ENCODE results near the gene IFITM10.

- TF ChIP-seq CTCF (conservative IDR thresholded peaks at IDR 0.05; ENCODE audit: low read depth, low read length) (no peak), EZH2 (IDR thresholded peaks at IDR 0.05; ENCODE audit: borderline replicate concordance, low read depth, low read length, poor library complexity, severe bottlenecking) (no peak)
Measured at GRCh38 chr11:1763796-1764661, 13.6 kb upstream of the IFITM10 start, which contains the start of gene CTSD.

All from A673 (cell line).